K562 (cell line): Measurements from ENCODE around the gene CTSL. TPM values are rescaled to one million over a fixed set of nuclear protein-coding genes. Genes with fewer than 3 reads are reported as not detected.

Experiments
- ATAC-seq: fragments of 200-7000 bp; cut with Tn5 transposase; 3 replicates; pipeline ENCODE4 v1.9.1; 2020; ENCODE audit warnings: moderate library complexity
- BruUV-seq: library from RNA; stranded (reverse); fragments of 400-500 nt; replicated peaks from 2 replicates; lab custom pipeline; 2021; lab: Mats Ljungman, UMichigan
- CTCF ChIA-PET: fragments of 300-600 bp; formaldehyde crosslinking; extraction: SDS; loops from one replicate; lab custom pipeline; 2021; ENCODE audit warnings: low intra/inter-chr PET ratio; lab: Yijun Ruan, JAX
- POLR2A ChIA-PET: fragments of 300-600, 350-650 bp; sonication (Branson Sonifier 250); formaldehyde crosslinking; extraction: SDS; loops from one replicate; lab custom pipeline; 2021; ENCODE audit warnings: antibody characterized with exemption, inconsistent platforms; lab: Yijun Ruan, JAX
- DNase-seq, 4 experiments: peaks; one replicate each; pipeline versions ENCODE4 v3.0.0 to v3.0.0-alpha.2; 2011 to 2018; ENCODE audit warnings: low spot score in 3 of 4, mixed read lengths in 3 of 4; ENCODE audit errors: extremely low read depth in 1 of 4
- FAIRE-seq: peaks from 2 replicates; lab custom pipeline; 2011; peaks lifted over from hg19 to GRCh38; lab: Jason Lieb, UNC
- H2AFZ ChIP-seq: 2 replicates; pipeline ENCODE4 v1.6.0; 2011; ENCODE audit warnings: low read depth, low read length, control low read depth, inconsistent platforms
- H3K27ac ChIP-seq: fragments of 200-600 bp; 3 replicates; pipeline ENCODE4 v1.8.0; 2011; ENCODE audit warnings: low read depth, mild to moderate bottlenecking, control low read depth, inconsistent platforms, low read length, moderate library complexity, mixed read lengths; ENCODE audit errors: extremely low read depth
- H3K27me3 ChIP-seq, 2 experiments: fragments of 300-600 bp in 1 of 2; 2 replicates in 1 of 2; 3 replicates in 1 of 2; pipeline versions ENCODE4 v1.6.0 to v1.8.0; 2011; ENCODE audit warnings: inconsistent platforms in 2 of 2, low read length in 2 of 2, mild to moderate bottlenecking in 1 of 2, mixed read lengths in 1 of 2, moderate library complexity in 1 of 2; ENCODE audit not compliant: control insufficient read depth in 2 of 2, insufficient read depth in 2 of 2
- H3K36me3 ChIP-seq: fragments of 300-600 bp; 3 replicates; pipeline ENCODE4 v1.8.0; 2011; ENCODE audit warnings: mild to moderate bottlenecking, low read length, inconsistent platforms; ENCODE audit not compliant: control insufficient read depth, insufficient read depth
- H3K4me1 ChIP-seq, 2 experiments: fragments of 200-600 bp in 1 of 2; replicated peaks in 1 of 2; 2 replicates in 1 of 2; 3 replicates in 1 of 2; pipeline versions ENCODE4 v1.5.1 to v1.8.0; 2011; ENCODE audit warnings: inconsistent platforms in 2 of 2, low read length in 2 of 2, mild to moderate bottlenecking in 1 of 2, mixed read lengths in 1 of 2, moderate library complexity in 1 of 2; ENCODE audit not compliant: control insufficient read depth in 2 of 2, insufficient read depth in 2 of 2
- H3K4me2 ChIP-seq: 2 replicates; pipeline ENCODE4 v1.6.1; 2011; ENCODE audit warnings: low read length, control low read depth, inconsistent platforms, mixed read lengths; ENCODE audit not compliant: insufficient read depth
- H3K4me3 ChIP-seq: fragments of 200-600 bp; sonication (generic), shearing (Covaris generic); 2 replicates; pipeline ENCODE4 v1.5.1; 2016; ENCODE audit warnings: control low read depth, inconsistent platforms
- H3K79me2 ChIP-seq: fragments of 200-600 bp; 3 replicates; pipeline ENCODE4 v1.8.0; 2011; ENCODE audit warnings: low read length, inconsistent platforms; ENCODE audit not compliant: control insufficient read depth, insufficient read depth
- H3K9ac ChIP-seq, 2 experiments: 2 replicates each; pipeline versions ENCODE4 v1.6.0 to v1.6.1; 2011; ENCODE audit warnings: low read depth in 2 of 2, low read length in 2 of 2, control low read depth in 1 of 2, inconsistent platforms in 1 of 2, mild to moderate bottlenecking in 1 of 2, mixed read lengths in 1 of 2; ENCODE audit not compliant: insufficient read depth in 1 of 2
- H3K9me1 ChIP-seq: one replicate; pipeline ENCODE4 v1.6.0; 2011; ENCODE audit warnings: inconsistent platforms, mild to moderate bottlenecking, low read length, moderate library complexity; ENCODE audit not compliant: control insufficient read depth, insufficient read depth
- H3K9me3 ChIP-seq: replicated peaks from 2 replicates; pipeline ENCODE4 v1.5.1; 2011; ENCODE audit warnings: low read depth, low read length, inconsistent platforms; ENCODE audit not compliant: control insufficient read depth, insufficient read depth
- H4K20me1 ChIP-seq: replicated peaks from 2 replicates; pipeline ENCODE4 v1.6.1; 2011; ENCODE audit warnings: low read length, inconsistent platforms, mixed read lengths; ENCODE audit not compliant: control insufficient read depth, insufficient read depth
- ELF1 ChIP-seq: fragments of 200-800 bp; sonication (Bioruptor generic); IDR thresholded peaks from 2 replicates; pipeline ENCODE4 v1.6.1; 2016; ENCODE audit warnings: missing genetic modification characterization, missing compliant biosample characterization
- HNRNPL ChIP-seq: fragments of 200-400 bp; formaldehyde crosslinking; IDR thresholded peaks from 2 replicates; pipeline ENCODE4 v1.6.1; 2017; ENCODE audit warnings: low read depth, mild to moderate bottlenecking, low read length
- NFIC ChIP-seq: fragments of 450-650 bp; IDR thresholded peaks from 2 replicates; pipeline ENCODE4 v1.6.1; 2017; ENCODE audit warnings: mild to moderate bottlenecking, inconsistent platforms
- PTTG1 ChIP-seq: fragments of 450-650 bp; IDR thresholded peaks from 2 replicates; pipeline ENCODE4 v1.6.1; 2016; ENCODE audit warnings: low read depth, mild to moderate bottlenecking, missing genetic modification characterization, missing compliant biosample characterization
- RBM34 ChIP-seq: fragments of 200-400 bp; formaldehyde crosslinking; IDR thresholded peaks from 2 replicates; pipeline ENCODE4 v1.6.1; 2018; ENCODE audit warnings: low read length, borderline replicate concordance; ENCODE audit not compliant: insufficient read depth
- SMAD1 ChIP-seq: fragments of 150-350 bp; IDR thresholded peaks from 2 replicates; pipeline ENCODE4 v1.6.1; 2014; ENCODE audit warnings: low read length, low read depth; ENCODE audit not compliant: partially characterized antibody
- WGBS: fragments of 100-300 bp; shearing (Covaris generic); methylation state at CpG from one replicate; pipeline ENCODE4 v1.1.6; 2016; ENCODE audit warnings: low coverage, mixed read lengths; ENCODE audit not compliant: insufficient coverage; ENCODE audit errors: missing lambda C conversion rate; 5-methylcytosine and 5-hydroxymethylcytosine counted together
- in situ Hi-C: fragments of 300-500 bp; cut with MboI; formaldehyde crosslinking; loops from 4 replicates; pipeline ENCODE4 v1.15.0; 2018; ENCODE audit warnings: inconsistent platforms, mixed read lengths
- intact Hi-C: fragments of 100-400 bp; cut with micrococcal nuclease; formaldehyde crosslinking; loops from 2 replicates; pipeline ENCODE4 v1.14.2; 2022
- polyA plus RNA-seq, 8 experiments: library from polyadenylated mRNA; depleted of rRNA in 4 of 8; stranded (reverse) in 5 of 8; unstranded in 3 of 8; fragments of >200 nt; fragmentation: Nextera tagmentation in 2 of 8; fragmentation: Illumina TruSeq in 1 of 8; extraction: Ambion mirVana in 2 of 8; extraction: Trizol in 1 of 8; gene quantifications; 2 replicates each; pipeline versions ENCODE4 v1.2.1 to v1.2.3, GENCODE V29; 2011 to 2014; ENCODE audit warnings: inconsistent platforms in 1 of 8, missing spikeins in 1 of 8
- total RNA-seq, 7 experiments: library from RNA; depleted of rRNA in 6 of 7; stranded (reverse); fragments of >200 nt in 6 of 7; fragmentation: Illumina TruSeq in 2 of 7; extraction: Trizol in 2 of 7; gene quantifications; 2 replicates each; pipeline versions ENCODE4 v1.2.1 to v1.2.3, GENCODE V29; 2011 to 2021; ENCODE audit warnings: low replicate concordance in 1 of 7
- TF ChIP-seq, protein P1 (sequence below): fragments of 450-650 bp; IDR thresholded peaks from 2 replicates; pipeline ENCODE4 v1.6.1; 2016; ENCODE audit warnings: mild to moderate bottlenecking

Gene CTSL
- total and polyA plus RNA-seq, 9 of the 15 experiments (the other 6 are each of a cell fraction or from before 2014, with no cell fraction given): 55.9 to 165 (median 93.7) TPM

DNA sequence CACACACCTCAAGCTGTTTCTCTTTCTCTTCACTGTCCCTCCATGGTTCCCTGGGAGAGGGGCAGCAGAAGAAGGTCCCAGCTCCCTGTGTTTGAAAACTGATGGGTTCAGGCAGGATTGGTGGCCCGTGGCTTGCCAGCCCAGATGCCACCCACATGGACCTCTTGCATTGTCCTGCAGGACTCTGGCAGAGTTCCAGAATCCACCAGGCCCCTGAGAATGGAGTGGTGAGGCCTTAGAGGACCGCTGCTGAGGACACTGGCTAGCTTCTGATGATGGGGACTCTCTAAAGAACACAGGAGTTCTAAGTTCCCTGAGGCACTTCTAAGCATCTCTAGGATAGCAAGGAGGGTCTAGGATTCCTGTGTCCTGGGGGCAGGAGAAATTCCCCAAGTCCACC is 24.8 kb downstream of the CTSL start:
- Histone ChIP-seq H3K9me3 (no peaks in the 10 kb centered on the region; the same call in 1 of the 2 replicates), H3K4me2 (no peak overlapping the region), H3K4me3 (no peak overlapping the region)
- no peak for FAIRE-seq
- no peak for ATAC-seq
- 0% methylated on average over 1 of the region's 2 CpGs for WGBS
- TF ChIP-seq, protein P1, sequence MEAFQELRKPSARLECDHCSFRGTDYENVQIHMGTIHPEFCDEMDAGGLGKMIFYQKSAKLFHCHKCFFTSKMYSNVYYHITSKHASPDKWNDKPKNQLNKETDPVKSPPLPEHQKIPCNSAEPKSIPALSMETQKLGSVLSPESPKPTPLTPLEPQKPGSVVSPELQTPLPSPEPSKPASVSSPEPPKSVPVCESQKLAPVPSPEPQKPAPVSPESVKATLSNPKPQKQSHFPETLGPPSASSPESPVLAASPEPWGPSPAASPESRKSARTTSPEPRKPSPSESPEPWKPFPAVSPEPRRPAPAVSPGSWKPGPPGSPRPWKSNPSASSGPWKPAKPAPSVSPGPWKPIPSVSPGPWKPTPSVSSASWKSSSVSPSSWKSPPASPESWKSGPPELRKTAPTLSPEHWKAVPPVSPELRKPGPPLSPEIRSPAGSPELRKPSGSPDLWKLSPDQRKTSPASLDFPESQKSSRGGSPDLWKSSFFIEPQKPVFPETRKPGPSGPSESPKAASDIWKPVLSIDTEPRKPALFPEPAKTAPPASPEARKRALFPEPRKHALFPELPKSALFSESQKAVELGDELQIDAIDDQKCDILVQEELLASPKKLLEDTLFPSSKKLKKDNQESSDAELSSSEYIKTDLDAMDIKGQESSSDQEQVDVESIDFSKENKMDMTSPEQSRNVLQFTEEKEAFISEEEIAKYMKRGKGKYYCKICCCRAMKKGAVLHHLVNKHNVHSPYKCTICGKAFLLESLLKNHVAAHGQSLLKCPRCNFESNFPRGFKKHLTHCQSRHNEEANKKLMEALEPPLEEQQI: no peak
- 0 out of 2 replicates have a peak, but pooled peaks have one; percentile 10 for TF ChIP-seq NFIC
- TF ChIP-seq SMAD1: no peak
- TF ChIP-seq ELF1 (tag): no peak
- no peak for TF ChIP-seq PTTG1 (tag)
- no peak for TF ChIP-seq RBM34
- TF ChIP-seq HNRNPL: no peak
- TF ChIP-seq, all 486 proteins: peak for 1
- no TSS peak for BruUV-seq
- Histone ChIP-seq H2AFZ (no peak overlapping the region), H3K79me2 (no peaks in the 10 kb centered on the region), H4K20me1 (no peaks in the 10 kb centered on the region), H3K27ac (no peak overlapping the region), H3K4me1 (no peaks in the 10 kb centered on the region; a peak in 1 of 5 replicates), H3K36me3 (no peaks in the 10 kb centered on the region), H3K9ac (no peak overlapping the region), H3K27me3 (no peaks in the 10 kb centered on the region), H3K9me1 (no peaks in the 10 kb centered on the region)
- POLR2A ChIA-PET: interaction anchor here (0.5 kb wide), 1 partner anchor 17 kb away, joined by 3 read pairs; no protein-coding TSS in a partner anchor
- CTCF ChIA-PET: no interaction called here
- in situ Hi-C loops (no loop called here), intact Hi-C loops (no loop called here)
- no peak for DNase-seq
